ENCODE results near the gene CST1. TPM values are rescaled to one million over a fixed set of nuclear protein-coding genes. Genes with fewer than 3 reads are reported as not detected.

The CST1 gene
- total RNA-seq, 2 experiments from 2014 or later, result not detected

DNA sequence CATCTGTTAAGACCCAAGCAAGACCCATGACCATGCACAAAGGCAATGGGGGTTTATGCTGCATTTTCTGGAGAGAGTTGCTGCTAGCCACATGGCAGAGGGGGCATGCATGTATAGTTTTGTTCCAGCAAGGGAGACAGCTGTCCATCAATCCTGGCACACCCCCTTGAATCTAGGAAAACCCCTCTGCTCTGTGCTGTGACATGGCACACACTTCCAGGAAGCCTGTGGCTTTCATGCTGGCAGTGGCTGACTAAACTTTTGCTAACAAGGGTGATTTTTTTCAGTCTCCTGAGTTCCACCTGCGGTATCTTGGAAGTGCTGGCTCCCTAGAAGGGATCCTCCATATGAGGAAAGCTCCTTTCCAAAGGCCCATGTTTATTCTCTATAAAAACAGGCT, 52.8 kb downstream of the CST1 start:
- CTCF ChIA-PET (ENCODE audit: unreplicated experiment), result no interaction called here
- Histone ChIP-seq H4K20me1 (ENCODE audit: insufficient read depth, low read length) (no peaks in the 10 kb centered on the region), H3K4me3 (ENCODE audit: low read depth, low read length, poor library complexity, severe bottlenecking) (no peak overlapping the region), H3K27ac (ENCODE audit: low read depth, low read length, poor library complexity, severe bottlenecking) (no peak overlapping the region), H2AFZ (ENCODE audit: low read length) (no peak overlapping the region), H3K4me1 (ENCODE audit: insufficient read depth, low read length, poor library complexity, severe bottlenecking) (no peaks in the 10 kb centered on the region), H3K9me3 (ENCODE audit: low read length) (no peaks in the 10 kb centered on the region), H3K9me2 (ENCODE audit: insufficient read depth, low read length) (no peaks in the 10 kb centered on the region), H3K4me2 (ENCODE audit: low read length) (no peak overlapping the region), H3K79me2 (ENCODE audit: insufficient read depth, low read depth, low read length) (no peaks in the 10 kb centered on the region), H3K36me3 (ENCODE audit: insufficient read depth, low read length) (no peaks in the 10 kb centered on the region)
- no peak for TF ChIP-seq CTCF (conservative IDR thresholded peaks at IDR 0.05; ENCODE audit: low read length)
- TF ChIP-seq EZH2phosphoT487 (IDR thresholded peaks at IDR 0.05; ENCODE audit: borderline replicate concordance, low read depth, low read length), result no peak
- intact Hi-C loops (cut with micrococcal nuclease; ENCODE audit: unreplicated experiment), result no loop called here
- no peak for DNase-seq (ENCODE audit: low spot score)
- BruUV-seq (replicated peaks), result no TSS peak
- POLR2A ChIA-PET, result no interaction called here

Small RNA genes within 50 kb of the gene (small RNA-seq; reads per million reads assigned to genes)
- not detected for gene CST2P1

Other genes with a start within 250 kb of the CST1 start
- gene CST9L, start 182.5 kb downstream of the CST1 start, total RNA-seq (2014; rRNA removed; shearing (Covaris generic)), result not detected in 2 replicates
- gene CST9L, start 182.5 kb downstream of the CST1 start, total RNA-seq (2022), result not detected in 2 replicates
- not detected in 2 replicates for gene CST9, start 145.0 kb downstream of the CST1 start, total RNA-seq (2014; rRNA removed; shearing (Covaris generic))
- gene CST9, start 145.0 kb downstream of the CST1 start, total RNA-seq (2022), result not detected in 2 replicates
- not detected in 2 replicates for gene CST3, start 113.0 kb downstream of the CST1 start, total RNA-seq (2014; rRNA removed; shearing (Covaris generic))
- gene CST3, start 113.0 kb downstream of the CST1 start, total RNA-seq (2022), result not detected in 2 replicates
- gene CST4, start 61.9 kb downstream of the CST1 start, total RNA-seq (2014; rRNA removed; shearing (Covaris generic)), result not detected in 2 replicates
- gene CST4, start 61.9 kb downstream of the CST1 start, total RNA-seq (2022), result not detected in 2 replicates
- gene CST2, start 75.8 kb upstream of the CST1 start, total RNA-seq (2014; rRNA removed; shearing (Covaris generic)), result not detected in 2 replicates
- gene CST2, start 75.8 kb upstream of the CST1 start, total RNA-seq (2022), result not detected in 2 replicates
- not detected in 2 replicates for gene CST5, start 128.8 kb upstream of the CST1 start, total RNA-seq (2014; rRNA removed; shearing (Covaris generic))
- not detected in 2 replicates for gene CST5, start 128.8 kb upstream of the CST1 start, total RNA-seq (2022)
- gene GGTLC1, start 237.8 kb upstream of the CST1 start, total RNA-seq (2014; rRNA removed; shearing (Covaris generic)), result not detected in 2 replicates
- gene GGTLC1, start 237.8 kb upstream of the CST1 start, total RNA-seq (2022), result not detected in 2 replicates